Activated naive CD4-positive, alpha-beta T cell treated with anti-CD3 and anti-CD28 coated beads for 36 hours (primary cell): ENCODE data around the gene PRMT9. TPM values are rescaled to one million over a fixed set of nuclear protein-coding genes. Genes with fewer than 3 reads are reported as not detected.
A peak's percentile ranks its signal among the peaks of the same experiment; 100 is the strongest.

ENCODE experiments used
- CTCF ChIA-PET: fragments of 350-600 bp; sonication (Branson Sonifier 250); formaldehyde crosslinking; loops from one replicate; lab custom pipeline; 2021; ENCODE audit warnings: antibody characterized with exemption; lab: Charles Lee
- DNase-seq: peaks from one replicate; pipeline ENCODE4 v3.0.0-alpha.2; 2020
- H3K27ac Mint-ChIP-seq: one replicate; pipeline ENCODE4 v1.8.0; 2021; ENCODE audit warnings: mild to moderate bottlenecking, mixed read lengths
- H3K27me3 Mint-ChIP-seq: one replicate; pipeline ENCODE4 v1.8.0; 2021; ENCODE audit warnings: low read depth, mixed read lengths
- H3K36me3 Mint-ChIP-seq: one replicate; pipeline ENCODE4 v1.8.0; 2021; ENCODE audit warnings: low read depth, mixed read lengths
- H3K4me1 Mint-ChIP-seq: one replicate; pipeline ENCODE4 v1.8.0; 2021; ENCODE audit warnings: low read depth, mixed read lengths
- H3K4me3 Mint-ChIP-seq: one replicate; pipeline ENCODE4 v1.8.0; 2021; ENCODE audit warnings: mild to moderate bottlenecking, moderate library complexity, mixed read lengths
- H3K9me3 Mint-ChIP-seq: one replicate; pipeline ENCODE4 v1.8.0; 2021; ENCODE audit warnings: mixed read lengths
- intact Hi-C: fragments of 100-400 bp; cut with micrococcal nuclease; formaldehyde crosslinking; loops from one replicate; pipeline ENCODE4 v1.15.1; 2023
- total RNA-seq, 2 experiments: library from RNA; stranded (reverse); gene quantifications; one replicate each; pipeline ENCODE4 v1.2.3, GENCODE V29; 2021

Gene PRMT9
- total RNA-seq, 2 experiments from 2014 or later = 7.3 to 8.2 TPM

GRCh38 chr4:147617173-147617840 is 66.7 kb downstream of the PRMT9 start, which contains the start of gene TMEM184C:
TMEM184C (plus strand) TSS chr4:147617397; CDS start chr4:147617957, 560 bp downstream.
- DNase-seq = peak; percentile 100
- peaks cover 9% of the 10 kb centered on the region for H3K36me3 Mint-ChIP-seq
- peak within 1 kb of the TSS; percentile 93 for H3K27ac Mint-ChIP-seq
- peak within 1 kb of the TSS; percentile 89 for H3K4me3 Mint-ChIP-seq
- peaks cover 23% of the 10 kb centered on the region for H3K4me1 Mint-ChIP-seq
- no peaks in the 10 kb centered on the region for H3K27me3 Mint-ChIP-seq
- intact Hi-C loops = loop anchor here (1.0 to 5.0 kb wide), 11 partner anchors 21 to 1885 kb away; partner anchors contain the start of genes NR3C2 and PRMT9
- H3K9me3 Mint-ChIP-seq = no peaks in the 10 kb centered on the region
- CTCF ChIA-PET = interaction anchor here (0.9 to 3.3 kb wide), 6 partner anchors 21 to 249 kb away, joined by 3 to 18 read pairs (median 4); partner anchors contain the start of gene ARHGAP10

- Mint-ChIP-seq H3K27me3 (no peaks in the 10 kb centered on the region), H3K27ac (peak overlapping the region; percentile 93), H3K4me1 (peaks cover 23% of the 10 kb centered on the region), H3K36me3 (peaks cover 8% of the 10 kb centered on the region), H3K4me3 (peak overlapping the region; percentile 89), H3K9me3 (no peaks in the 10 kb centered on the region)
- no peak for DNase-seq
- intact Hi-C loops = loop anchor here (1.0 to 5.0 kb wide), 11 partner anchors 22 to 1885 kb away; partner anchors contain the start of genes NR3C2 and PRMT9
- CTCF ChIA-PET = interaction anchor here (0.9 to 3.3 kb wide), 6 partner anchors 22 to 250 kb away, joined by 3 to 18 read pairs (median 4); partner anchors contain the start of gene ARHGAP10
These were observed 67.2 kb downstream of the PRMT9 start for GRCh38 chr4:147616849-147617172.

GRCh38 chr4:147610686-147611085 is 73.3 kb downstream of the PRMT9 start:
- no peak for DNase-seq
- H3K4me1 Mint-ChIP-seq = peaks cover 3% of the 10 kb centered on the region
- H3K4me3 Mint-ChIP-seq = no peak overlapping the region
- no peaks in the 10 kb centered on the region for H3K36me3 Mint-ChIP-seq
- H3K9me3 Mint-ChIP-seq = no peaks in the 10 kb centered on the region
- peaks cover 1% of the 10 kb centered on the region for H3K27me3 Mint-ChIP-seq
- intact Hi-C loops = no loop called here
- no peak overlapping the region for H3K27ac Mint-ChIP-seq
- CTCF ChIA-PET = no interaction called here

GRCh38 chr4:147607471-147607870 is 76.5 kb downstream of the PRMT9 start:
- CTCF ChIA-PET = no interaction called here

GRCh38 chr4:147605499-147605898 is 78.5 kb downstream of the PRMT9 start:
- Mint-ChIP-seq H3K27ac (no peak overlapping the region), H3K4me1 (no peaks in the 10 kb centered on the region), H3K4me3 (no peak overlapping the region), H3K27me3 (peaks cover 1% of the 10 kb centered on the region), H3K36me3 (no peaks in the 10 kb centered on the region), H3K9me3 (no peaks in the 10 kb centered on the region)
- CTCF ChIA-PET = no interaction called here
- intact Hi-C loops = no loop called here
- no peak for DNase-seq

More at GRCh38 chr4:147607471-147607870, 76.5 kb downstream of the PRMT9 start:
- no peak for DNase-seq
- no peaks in the 10 kb centered on the region for H3K36me3 Mint-ChIP-seq
- no peaks in the 10 kb centered on the region for H3K4me1 Mint-ChIP-seq
- no peak overlapping the region for H3K27ac Mint-ChIP-seq
- intact Hi-C loops = no loop called here
- peaks cover 1% of the 10 kb centered on the region for H3K27me3 Mint-ChIP-seq
- no peaks in the 10 kb centered on the region for H3K9me3 Mint-ChIP-seq
- no peak overlapping the region for H3K4me3 Mint-ChIP-seq

- intact Hi-C loops = no loop called here
- Mint-ChIP-seq H3K4me1 (no peaks in the 10 kb centered on the region), H3K27ac (no peak overlapping the region), H3K27me3 (no peaks in the 10 kb centered on the region), H3K9me3 (no peaks in the 10 kb centered on the region), H3K36me3 (no peaks in the 10 kb centered on the region), H3K4me3 (no peak overlapping the region)
- CTCF ChIA-PET = interaction anchor here (0.6 to 0.9 kb wide), 4 partner anchors 10 to 690 kb away, joined by 3 to 7 read pairs (median 4); no protein-coding TSS in a partner anchor
- no peak for DNase-seq
These were observed 84.2 kb downstream of the PRMT9 start for GRCh38 chr4:147599769-147600168.

GRCh38 chr4:147599206-147599605 is 84.8 kb downstream of the PRMT9 start:
- CTCF ChIA-PET = interaction anchor here (0.6 to 0.7 kb wide), 2 partner anchors 9 to 689 kb away, joined by 3 to 4 read pairs; no protein-coding TSS in a partner anchor
- Mint-ChIP-seq H3K9me3 (no peaks in the 10 kb centered on the region), H3K36me3 (no peaks in the 10 kb centered on the region), H3K27me3 (no peaks in the 10 kb centered on the region), H3K4me3 (no peak overlapping the region), H3K4me1 (no peaks in the 10 kb centered on the region), H3K27ac (no peak overlapping the region)
- intact Hi-C loops = no loop called here
- no peak for DNase-seq

GRCh38 chr4:147597561-147597960 is 86.4 kb downstream of the PRMT9 start:
- Mint-ChIP-seq H3K27me3 (no peaks in the 10 kb centered on the region), H3K9me3 (no peaks in the 10 kb centered on the region), H3K4me3 (no peak overlapping the region), H3K4me1 (no peaks in the 10 kb centered on the region), H3K27ac (no peak overlapping the region), H3K36me3 (no peaks in the 10 kb centered on the region)
- intact Hi-C loops = no loop called here
- CTCF ChIA-PET = interaction anchor here (0.6 to 2.4 kb wide), 4 partner anchors 8 to 269 kb away, joined by 3 to 13 read pairs (median 3); no protein-coding TSS in a partner anchor
- no peak for DNase-seq

GRCh38 chr4:147596981-147597380 is 87.0 kb downstream of the PRMT9 start:
- intact Hi-C loops = loop anchor here (1.0 kb wide), 1 partner anchor 269 kb away; no protein-coding TSS in a partner anchor
- H3K36me3 Mint-ChIP-seq = no peaks in the 10 kb centered on the region
- DNase-seq = no peak
- H3K9me3 Mint-ChIP-seq = no peaks in the 10 kb centered on the region
- no peak overlapping the region for H3K4me3 Mint-ChIP-seq
- H3K4me1 Mint-ChIP-seq = no peaks in the 10 kb centered on the region
- CTCF ChIA-PET = interaction anchor here (1.3 to 2.4 kb wide), 2 partner anchors 12 to 270 kb away, joined by 3 to 13 read pairs; no protein-coding TSS in a partner anchor
- no peak overlapping the region for H3K27ac Mint-ChIP-seq
- no peaks in the 10 kb centered on the region for H3K27me3 Mint-ChIP-seq

- CTCF ChIA-PET = interaction anchor here (1.1 to 2.4 kb wide), 2 partner anchors 10 to 271 kb away, joined by 3 to 13 read pairs; no protein-coding TSS in a partner anchor
- no peak for DNase-seq
- Mint-ChIP-seq H3K27me3 (no peaks in the 10 kb centered on the region), H3K4me1 (no peaks in the 10 kb centered on the region), H3K9me3 (no peaks in the 10 kb centered on the region), H3K4me3 (no peak overlapping the region), H3K27ac (no peak overlapping the region), H3K36me3 (no peaks in the 10 kb centered on the region)
- intact Hi-C loops = loop anchor here (1.0 kb wide), 1 partner anchor 270 kb away; no protein-coding TSS in a partner anchor
These were observed 87.6 kb downstream of the PRMT9 start for GRCh38 chr4:147596377-147596776.

GRCh38 chr4:147594578-147594977 is 89.4 kb downstream of the PRMT9 start:
- DNase-seq = no peak
- Mint-ChIP-seq H3K27me3 (no peaks in the 10 kb centered on the region), H3K36me3 (no peaks in the 10 kb centered on the region), H3K9me3 (no peaks in the 10 kb centered on the region), H3K4me3 (no peak overlapping the region), H3K27ac (no peak overlapping the region), H3K4me1 (peaks cover 2% of the 10 kb centered on the region)
- intact Hi-C loops = no loop called here
- CTCF ChIA-PET = interaction anchor here (0.7 kb wide), 2 partner anchors 76 to 270 kb away, joined by 3 read pairs; no protein-coding TSS in a partner anchor

GRCh38 chr4:147594107-147594506 is 89.9 kb downstream of the PRMT9 start:
- intact Hi-C loops = no loop called here
- no peaks in the 10 kb centered on the region for H3K27me3 Mint-ChIP-seq

More at GRCh38 chr4:147594107-147594506, 89.9 kb downstream of the PRMT9 start:
- H3K4me1 Mint-ChIP-seq = peaks cover 2% of the 10 kb centered on the region
- CTCF ChIA-PET = interaction anchor here (1.0 kb wide), 1 partner anchor 273 kb away, joined by 3 read pairs; no protein-coding TSS in a partner anchor
- H3K4me3 Mint-ChIP-seq = no peak overlapping the region
- no peak overlapping the region for H3K27ac Mint-ChIP-seq
- H3K9me3 Mint-ChIP-seq = no peaks in the 10 kb centered on the region
- no peak for DNase-seq
- H3K36me3 Mint-ChIP-seq = no peaks in the 10 kb centered on the region
